HG02571 (cell line): ENCODE results near the gene SMIM22.

ENCODE experiments used
- ATAC-seq: cut with Tn5 transposase; IDR thresholded peaks from one replicate; pipeline ENCODE4 v1.9.1; 2021; ENCODE audit warnings: mild to moderate bottlenecking, moderate library complexity; ENCODE audit not compliant: unreplicated experiment

Gene SMIM22, protein sequence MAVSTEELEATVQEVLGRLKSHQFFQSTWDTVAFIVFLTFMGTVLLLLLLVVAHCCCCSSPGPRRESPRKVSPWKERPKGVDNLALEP

DNA sequence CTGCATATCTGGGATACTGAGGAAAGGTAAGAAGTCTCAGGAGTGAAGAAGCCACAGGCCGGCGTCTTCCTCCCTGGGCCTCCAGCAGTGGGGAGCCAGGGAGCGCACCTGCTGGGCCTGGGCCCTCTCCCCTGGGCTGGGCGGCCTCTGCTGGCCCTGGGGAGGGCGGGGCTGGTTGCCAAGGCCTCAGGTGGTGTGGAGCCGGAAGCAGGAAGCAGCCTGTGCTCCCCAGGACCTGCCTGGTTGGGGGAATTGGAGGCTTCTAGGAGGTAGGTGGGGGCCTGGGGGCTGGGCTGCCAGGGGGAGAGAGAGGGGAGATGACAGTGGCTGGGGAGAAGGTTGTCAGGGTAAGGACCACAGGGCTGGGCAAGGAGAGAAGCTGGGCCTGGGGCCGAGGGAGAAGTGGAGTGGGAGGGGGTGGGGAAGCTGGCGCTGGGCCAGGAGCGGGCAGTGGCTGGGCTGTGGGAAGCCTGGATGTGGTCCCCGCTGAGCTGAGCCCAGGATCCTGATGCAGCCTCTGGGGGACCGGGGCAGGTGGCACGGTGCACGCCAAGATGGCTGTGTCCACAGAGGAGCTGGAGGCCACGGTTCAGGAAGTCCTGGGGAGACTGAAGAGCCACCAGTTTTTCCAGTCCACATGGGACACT, at the start of gene SMIM22:
Gene SMIM22 (plus strand): TSS at position 189 of the 647 bp plus-strand sequence. CDS start 366 bp downstream, at position 555.
- no peak for ATAC-seq

DNA sequence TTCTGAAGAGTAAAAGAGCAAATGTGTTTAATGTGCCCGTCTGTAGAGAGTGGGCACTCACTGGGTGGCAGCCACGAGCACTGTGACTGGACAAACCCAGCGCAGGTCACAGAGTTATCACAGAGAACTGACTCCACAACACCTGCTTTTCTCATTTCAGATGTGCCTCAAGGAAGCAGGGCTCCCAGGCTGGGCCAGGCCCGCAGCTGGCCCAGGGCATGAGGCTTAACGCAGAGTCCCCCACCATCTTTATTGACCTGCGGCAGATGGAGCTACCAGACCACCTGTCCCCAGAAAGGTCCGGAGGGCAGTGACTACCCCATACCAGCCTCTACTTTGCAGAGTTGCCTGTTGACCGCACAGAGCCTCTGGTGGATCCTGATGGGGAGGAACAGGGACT, 49.0 kb upstream of the SMIM22 start:
- no peak for ATAC-seq

DNA sequence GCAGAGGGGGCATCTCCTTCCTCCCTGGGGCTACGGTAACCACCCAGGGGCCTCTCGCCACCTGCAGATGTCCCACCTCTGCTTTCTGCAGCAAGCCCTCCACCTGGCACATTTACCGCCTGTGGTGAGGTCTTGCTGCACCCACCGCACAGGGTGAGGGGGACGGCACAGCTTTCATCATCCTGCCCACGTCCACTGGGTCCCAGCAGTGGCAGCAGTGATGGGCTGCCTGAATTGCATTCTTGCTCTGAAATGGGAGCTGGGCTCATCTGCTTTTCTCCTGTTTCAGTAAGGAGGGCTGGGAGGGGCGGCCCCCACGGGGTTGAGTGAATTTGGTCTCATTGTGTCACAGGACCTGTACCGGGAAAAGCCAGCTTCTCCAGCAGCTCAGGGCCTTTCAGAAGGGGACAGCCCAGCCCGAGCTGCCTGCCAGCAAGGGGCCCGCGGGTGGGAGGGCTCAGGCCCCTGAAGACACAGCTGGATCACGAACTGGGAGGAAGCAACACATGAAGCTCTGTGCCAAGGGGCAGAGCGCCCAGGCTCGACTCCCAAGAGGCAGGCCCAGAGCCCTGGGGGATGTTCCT, 48.1 kb upstream of the SMIM22 start:
- ATAC-seq, result no peak

DNA sequence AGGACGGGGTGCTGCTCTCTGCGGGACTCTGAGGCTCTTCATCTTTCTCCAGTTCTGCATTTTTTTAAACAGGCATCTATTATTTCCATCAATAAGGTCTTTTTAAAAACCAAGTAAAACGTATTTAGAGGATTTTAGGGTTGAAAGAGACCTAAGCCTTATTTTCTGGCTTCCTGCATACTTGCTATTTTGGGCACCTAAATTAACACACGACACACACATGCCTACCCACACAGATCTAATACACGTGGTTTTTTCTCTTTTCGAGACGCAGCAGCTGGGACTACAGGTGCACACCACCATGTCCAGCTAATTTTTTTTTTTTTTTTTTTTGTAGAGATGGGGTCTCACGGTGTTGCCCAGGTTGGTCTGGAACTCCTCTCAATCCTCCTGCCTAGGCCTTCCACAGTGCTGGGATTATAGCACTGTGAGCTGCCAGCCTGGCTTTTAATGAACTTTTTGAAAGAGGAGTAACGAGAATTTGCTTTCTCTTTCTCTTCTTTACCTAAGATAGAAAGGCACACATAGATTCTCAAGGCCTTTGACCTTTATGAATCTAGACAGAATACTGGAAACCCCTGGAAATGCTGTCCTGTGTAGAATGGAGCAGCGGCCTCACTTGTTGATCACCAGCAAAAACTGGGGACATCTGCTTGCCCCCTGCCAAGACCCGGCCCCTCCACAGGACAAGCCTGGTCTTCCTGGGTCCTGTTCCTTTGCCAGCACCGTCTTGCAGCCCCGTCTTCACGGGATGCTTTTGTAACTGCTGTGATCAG, 47.1 kb upstream of the SMIM22 start:
- ATAC-seq, result no peak

DNA sequence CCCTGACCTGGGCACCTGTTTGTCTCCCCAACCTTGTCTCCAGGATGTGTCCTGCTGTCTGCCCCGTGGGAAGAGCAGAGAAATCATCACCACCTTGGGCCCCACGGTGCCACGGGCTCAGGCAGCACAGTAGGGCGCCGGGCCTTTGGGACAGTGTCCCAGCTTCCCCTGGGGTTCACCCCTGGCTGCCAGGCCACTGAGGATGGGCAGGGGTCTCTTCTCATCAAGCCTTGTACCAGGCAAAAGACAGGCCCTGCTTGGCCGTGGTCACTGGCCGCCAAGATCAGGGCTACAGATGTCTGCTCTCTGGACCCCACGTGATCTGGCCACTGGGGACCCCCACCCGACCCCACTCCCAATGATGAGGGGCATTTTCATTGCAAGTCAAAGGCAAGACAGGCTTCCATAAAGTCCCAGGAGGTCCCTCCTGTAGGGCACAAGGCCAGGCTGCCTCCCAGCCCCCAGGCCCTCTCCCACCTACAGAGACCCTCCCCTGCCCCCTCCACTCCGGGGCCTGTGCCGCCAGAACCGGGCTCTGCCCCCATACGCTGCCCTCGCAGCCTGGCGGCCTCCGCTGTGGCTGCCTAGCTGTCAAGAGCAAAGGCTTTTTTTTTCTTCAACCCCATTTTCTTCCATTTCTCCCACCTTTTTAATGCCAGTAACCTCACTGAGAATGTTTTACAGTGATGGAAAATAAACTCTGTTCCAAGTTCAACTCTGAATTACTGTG, 46.3 kb upstream of the SMIM22 start:
- no peak for ATAC-seq

DNA sequence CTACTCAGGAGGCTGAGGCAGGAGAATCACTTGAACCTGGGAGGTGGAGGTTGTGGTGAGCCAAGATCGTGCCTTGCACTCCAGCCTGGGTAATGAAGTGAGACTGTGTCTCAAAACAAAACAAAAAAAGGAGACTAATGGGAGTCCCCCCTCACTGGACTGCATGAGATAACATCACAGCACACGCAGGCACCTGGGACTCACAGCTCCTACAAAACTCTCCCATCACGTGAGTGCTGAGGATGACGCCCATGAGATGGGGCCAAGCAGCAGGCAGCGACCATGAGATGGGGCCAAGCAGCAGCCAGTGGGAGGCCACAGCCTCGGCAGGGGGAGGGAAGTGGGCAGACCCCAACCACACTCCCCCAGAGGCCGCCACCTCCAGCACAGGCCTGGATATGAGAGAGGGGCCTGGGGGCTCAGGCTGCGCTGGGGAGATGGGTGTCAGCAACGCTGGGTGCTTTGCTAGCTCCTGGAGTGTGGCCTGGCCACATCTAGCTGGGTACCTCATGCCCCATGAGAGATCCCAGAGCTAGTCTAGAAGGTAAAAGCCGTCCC, 45.4 kb upstream of the SMIM22 start:
- ATAC-seq, result no peak

DNA sequence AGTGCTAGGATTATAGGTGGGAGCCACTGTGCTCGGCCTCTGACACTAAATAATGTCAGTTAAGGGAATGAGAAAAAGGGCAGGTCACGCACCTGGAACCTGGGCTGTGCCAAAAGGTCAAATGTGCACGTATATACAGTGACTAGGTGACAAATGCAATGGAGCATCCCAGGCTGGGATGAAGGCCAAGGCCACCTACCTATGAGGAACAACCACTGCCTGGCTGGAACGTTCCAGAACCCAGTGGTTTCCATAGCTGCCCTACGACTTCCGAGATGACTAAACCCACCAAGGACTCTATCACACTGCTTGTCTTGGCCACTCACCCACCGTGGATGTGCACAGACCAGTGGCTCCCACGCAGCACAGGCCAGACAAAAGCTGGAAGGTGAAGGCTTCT, 44.3 kb upstream of the SMIM22 start:
- ATAC-seq, result no peak

DNA sequence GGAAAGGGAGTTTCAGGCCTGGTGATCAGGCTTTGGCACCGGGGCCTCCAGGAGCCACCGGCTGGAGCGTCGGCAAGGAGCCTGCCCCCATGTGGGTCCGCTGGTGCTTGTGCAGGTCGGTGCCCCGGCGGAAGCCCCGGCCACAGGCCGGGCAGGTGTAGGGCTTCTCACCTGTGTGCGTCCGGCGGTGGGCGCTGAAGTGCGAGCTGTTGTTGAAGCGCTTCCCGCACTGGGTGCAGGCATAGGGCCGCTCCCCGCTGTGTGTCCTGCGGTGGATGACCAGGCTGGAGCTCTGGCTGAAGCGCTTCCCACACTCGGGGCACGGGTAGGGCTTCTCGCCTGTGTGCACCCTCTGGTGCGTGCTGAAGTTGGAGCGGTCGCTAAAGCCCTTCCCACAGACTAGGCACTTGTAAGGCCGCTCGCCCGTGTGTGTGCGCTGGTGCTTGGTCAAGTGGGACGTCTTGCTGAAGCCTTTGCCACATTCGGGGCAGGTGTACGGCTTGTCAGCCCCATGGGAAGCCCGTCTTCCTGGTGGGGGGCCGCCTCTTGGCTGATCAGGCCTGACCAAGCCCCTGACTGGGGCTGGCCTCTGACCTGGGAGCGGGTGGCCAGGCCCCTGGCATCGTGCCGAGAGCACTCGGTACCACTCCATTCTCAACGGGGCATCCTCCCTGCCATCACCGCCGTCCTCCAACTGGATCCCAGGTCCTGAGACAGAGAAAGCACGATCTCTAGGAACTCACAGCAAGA, 42.6 kb upstream of the SMIM22 start:
- ATAC-seq, result no peak

DNA sequence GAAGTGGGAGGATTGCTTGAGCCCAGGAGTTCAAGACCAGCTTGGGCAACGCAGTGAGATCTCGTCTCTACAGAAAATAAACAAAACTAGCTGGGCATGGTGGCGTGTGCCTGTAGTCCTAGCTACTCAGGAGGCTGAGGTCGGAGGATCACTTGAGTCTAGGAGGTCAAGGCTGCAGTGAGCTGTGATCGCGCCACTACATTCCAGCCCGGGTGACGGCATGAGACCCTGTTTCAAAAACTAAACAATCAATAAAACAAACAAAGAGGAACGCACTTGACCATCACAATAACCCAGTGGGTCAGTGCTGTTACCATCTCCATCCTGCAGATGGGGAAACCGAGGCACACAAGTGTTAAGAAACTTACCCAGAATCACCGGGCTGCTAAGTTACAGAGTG, 41.9 kb upstream of the SMIM22 start:
- ATAC-seq, result no peak

DNA sequence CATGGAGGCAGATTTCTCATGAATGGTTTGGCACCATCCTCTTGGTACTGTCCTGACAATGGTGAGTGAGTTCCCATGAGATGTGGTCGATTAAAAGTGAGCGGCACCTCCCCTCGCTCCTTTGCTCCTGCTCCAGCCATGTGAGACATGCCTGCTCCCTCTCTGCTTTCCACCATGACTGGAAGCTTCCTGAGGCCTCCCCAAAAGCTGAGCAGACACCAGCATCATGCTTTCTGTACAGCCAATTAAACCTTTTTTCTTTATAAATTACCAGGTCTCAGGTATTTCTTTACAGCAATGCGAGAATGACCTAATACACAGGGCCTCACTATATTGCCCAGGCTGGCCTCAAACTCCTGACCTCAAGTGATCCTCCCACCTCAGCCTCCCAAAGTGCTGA, 40.3 kb upstream of the SMIM22 start:
- ATAC-seq, result no peak

DNA sequence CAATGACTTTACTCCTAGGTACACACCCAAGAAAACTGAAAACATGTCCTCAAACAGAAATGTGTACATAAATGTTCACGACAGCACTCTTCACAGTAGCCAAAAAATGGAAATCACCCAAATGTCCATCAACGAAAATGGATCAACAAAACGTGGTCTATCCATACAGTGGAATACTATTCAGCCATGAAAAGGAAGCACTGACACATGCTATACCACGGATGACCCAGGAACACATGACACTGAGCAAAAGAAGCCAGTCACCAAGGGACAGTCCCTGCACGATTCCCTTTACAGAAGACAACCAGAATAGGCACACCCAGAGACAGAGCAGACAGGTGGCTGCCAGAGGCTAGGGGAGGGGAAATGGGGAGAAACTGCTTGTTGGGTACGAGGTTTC, 39.5 kb upstream of the SMIM22 start:
- ATAC-seq, result no peak

DNA sequence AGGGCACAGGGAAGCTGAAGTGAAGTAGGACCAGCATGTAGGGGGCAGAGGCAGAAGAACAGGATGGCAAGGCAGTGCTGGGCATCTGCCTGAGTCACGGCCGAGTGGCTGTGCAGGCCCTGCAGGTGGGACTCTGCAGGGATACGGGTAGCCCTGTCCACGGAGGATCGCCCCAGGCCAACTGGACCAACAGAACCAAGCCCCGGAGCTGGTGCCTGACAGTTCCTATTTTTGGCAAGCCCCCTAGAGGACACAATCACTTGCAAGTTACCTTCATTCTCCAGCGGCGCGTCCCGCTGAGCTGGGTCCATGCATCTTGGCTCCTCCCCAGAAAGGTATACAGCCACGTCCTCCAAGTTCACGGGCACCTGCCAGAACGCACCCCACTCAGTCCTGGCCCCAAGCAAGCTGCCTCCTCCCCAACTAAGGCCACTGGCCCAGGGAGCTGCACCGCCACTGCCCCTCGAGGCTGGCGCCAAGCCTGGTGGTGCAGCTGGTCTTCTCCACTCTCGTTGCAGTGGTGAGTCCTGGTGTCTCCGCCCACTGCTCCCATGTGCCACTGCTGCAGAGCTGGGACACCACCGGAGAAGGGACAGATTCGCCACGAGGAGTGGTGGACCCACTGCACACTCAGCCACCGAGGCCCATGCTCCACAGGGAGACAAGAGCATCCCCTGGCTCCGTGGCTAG, 34.8 kb upstream of the SMIM22 start:
- ATAC-seq, result no peak

DNA sequence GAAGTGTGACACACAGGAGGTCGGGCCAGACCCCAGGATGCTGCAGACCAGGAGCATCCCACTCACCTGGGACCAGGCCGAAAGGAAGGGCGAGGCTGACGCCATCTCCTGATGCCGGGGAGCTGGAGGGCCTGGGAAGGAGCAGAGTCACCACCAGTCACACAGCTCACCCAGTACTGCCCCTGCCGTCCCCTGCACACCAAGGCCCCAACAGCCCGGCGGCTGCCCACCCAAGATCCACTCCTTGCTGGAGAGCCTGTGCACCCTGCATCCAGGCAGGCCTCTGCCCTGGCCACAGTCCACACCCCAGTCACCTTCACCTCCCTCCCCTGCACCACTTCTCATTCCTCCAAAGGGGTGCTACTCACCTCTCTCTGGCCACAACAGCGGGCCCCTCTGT, 33.0 kb upstream of the SMIM22 start:
- no peak for ATAC-seq

DNA sequence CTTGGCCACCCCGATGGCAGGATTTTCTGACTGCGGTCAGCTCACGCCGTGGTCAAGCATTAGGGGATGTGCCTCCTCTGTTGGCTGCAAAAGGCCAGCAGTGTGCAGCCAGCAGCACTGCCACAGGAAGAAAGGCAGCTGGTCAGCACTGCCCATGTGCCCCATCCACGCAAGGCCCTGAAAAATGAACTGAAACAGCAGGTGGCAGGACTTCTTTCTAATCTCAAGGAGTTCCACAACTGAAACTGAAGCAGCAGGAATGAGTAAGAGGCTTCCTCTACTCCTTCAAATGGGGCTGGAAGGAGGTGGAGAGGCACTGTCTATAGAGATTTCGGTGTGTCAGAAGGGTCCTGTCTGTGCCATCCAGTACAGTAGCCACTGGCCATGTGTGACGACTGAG, 31.4 kb upstream of the SMIM22 start:
- ATAC-seq, result no peak

DNA sequence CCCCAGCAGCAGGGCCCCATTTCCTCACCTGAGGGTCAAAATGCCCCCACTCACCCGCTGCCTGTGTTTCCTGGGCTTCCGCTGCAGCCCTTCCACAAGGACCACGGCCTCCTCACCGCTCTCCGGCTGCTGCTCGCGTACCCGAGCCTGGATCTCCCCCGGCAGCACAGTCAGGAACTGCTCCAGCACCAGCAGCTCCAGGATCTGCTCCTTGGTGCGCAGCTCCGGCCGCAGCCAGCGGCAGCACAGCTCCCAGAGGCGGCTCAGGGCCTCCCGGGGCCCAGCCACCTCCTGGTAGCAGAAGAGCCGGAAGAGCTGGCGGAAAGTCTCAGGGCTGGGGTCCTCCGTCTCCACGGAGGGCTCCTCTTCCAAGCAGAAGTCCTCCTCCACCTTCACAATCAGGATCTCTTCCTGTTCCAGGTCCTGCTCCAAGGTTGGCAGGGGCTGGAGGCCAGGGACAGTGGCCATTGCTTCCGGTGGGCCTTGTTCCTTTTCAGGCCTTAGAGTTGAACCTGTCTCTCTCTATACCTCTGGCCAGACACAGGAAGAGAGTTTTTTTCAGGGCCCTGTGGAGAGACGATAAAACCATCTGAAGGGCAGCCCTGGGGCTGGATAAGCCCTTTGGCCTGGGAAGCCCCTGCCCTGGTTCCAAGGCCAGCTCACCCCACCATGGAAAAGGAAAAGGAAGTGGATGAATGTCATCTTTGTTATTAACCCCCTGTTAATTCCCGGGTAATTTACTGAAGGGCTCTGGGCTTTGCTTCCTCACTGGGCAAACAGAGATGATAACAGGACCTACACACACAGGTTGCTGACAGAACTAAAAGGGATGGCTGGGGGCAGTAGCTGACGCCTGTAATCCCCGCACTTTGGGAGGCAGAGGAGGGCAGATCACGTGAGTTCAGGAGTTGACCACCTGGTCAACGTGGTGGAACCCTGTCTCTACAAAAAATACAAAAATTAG, 29.4 kb upstream of the SMIM22 start:
- ATAC-seq, result no peak

DNA sequence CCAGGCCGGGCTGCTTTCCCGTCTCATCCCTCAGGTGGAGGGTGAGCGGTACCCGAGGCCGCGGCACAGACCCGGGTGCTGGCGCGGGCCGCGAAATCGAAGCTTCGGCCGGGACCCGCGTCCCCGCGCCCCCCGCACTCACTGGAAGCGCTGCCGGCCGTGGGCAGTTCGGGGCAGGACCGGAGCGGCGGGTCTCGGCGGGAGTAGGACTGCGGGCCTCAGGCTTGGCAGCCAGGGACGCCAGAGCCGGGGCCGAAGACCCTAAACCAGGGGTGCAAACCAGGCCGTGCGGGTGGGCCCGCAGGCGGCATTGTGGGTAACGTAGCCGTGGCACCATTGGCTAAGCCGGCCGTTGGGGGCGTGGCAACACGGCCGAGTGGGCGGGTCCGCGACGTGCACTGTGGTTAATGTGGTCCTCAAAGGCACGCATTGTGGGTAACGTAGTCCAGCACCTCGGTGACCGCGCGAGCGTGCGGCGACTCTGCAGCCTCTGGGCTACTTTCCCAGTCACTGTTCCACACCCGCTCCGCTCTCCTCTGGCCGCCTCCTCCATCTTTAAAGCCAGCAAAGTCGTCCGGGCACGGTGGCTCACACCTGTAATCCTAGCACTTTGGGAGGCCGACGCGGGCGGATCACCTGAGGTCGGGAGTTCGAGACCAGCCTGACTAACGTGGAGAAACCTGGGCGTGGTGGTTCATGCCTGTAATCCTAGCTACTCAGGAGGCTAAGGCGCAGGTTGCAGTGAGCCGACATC, 28.1 kb upstream of the SMIM22 start, which contains the start of gene ZNF500:
Gene ZNF500 (minus strand): TSS at position 288 of the 754 bp plus-strand sequence. CDS start 1,184 bp downstream, outside the sequence.
- ATAC-seq, result peak; percentile 77

DNA sequence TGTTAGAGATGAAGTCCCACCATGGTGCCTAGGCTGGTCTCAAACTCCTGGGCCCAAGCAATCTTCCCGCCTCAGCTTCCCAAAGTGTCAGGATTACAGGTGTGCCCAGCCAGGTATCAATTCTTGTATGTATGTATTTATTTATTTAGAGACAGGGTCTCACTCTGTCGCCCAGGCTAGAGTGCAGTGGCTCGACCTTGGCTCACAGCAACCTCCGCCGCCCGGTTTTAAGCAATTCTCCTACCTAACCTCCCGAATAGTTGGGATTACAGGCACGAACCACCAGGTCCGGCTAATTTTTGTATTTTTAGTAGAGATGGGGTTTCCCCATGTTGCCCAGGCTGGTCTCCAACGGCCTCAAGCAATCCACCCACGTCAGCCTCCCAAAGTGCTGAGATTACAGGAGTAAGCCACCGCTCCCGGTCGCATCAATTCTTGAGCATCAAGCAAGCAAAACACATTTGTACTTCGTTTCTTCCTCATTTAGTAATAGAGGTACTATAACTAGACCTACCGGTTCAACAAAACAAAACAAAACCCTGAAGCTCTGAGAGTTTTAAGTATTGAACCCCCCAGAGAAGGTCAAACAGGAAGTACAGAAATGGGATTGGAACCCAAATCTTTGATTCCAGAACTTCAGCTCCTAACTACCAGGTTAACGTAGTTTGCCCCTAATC, 27.2 kb upstream of the SMIM22 start:
- ATAC-seq, result no peak
